Activated CD8-positive, alpha-beta memory T cell treated with anti-CD3 and anti-CD28 coated beads, Interleukin-2, amount 50 U/mL, for 24 hours (primary cell): ENCODE measurements around the gene PLCB4.

Experiments used
- DNase-seq: peaks from one replicate; pipeline ENCODE4 v3.0.0-alpha.2; 2020; ENCODE audit errors: extremely low read depth

Gene PLCB4

GRCh38 chr20:9269280-9269971 is 200.5 kb downstream of the PLCB4 start:
- DNase-seq: no peak

GRCh38 chr20:9270831-9271230 is 201.9 kb downstream of the PLCB4 start:
- DNase-seq: no peak

GRCh38 chr20:9276966-9277468 is 208.1 kb downstream of the PLCB4 start:
- no peak for DNase-seq

GRCh38 chr20:9279918-9280401 is 211.1 kb downstream of the PLCB4 start:
- no peak for DNase-seq

- no peak for DNase-seq
These were observed 211.8 kb downstream of the PLCB4 start for GRCh38 chr20:9280666-9281065.

- DNase-seq: no peak
These were observed 212.9 kb downstream of the PLCB4 start for GRCh38 chr20:9281803-9282202.

GRCh38 chr20:9285617-9286016 is 216.7 kb downstream of the PLCB4 start:
- no peak for DNase-seq

GRCh38 chr20:9286501-9287461 is 217.9 kb downstream of the PLCB4 start:
- DNase-seq: no peak

- no peak for DNase-seq
These were observed 218.9 kb downstream of the PLCB4 start for GRCh38 chr20:9287826-9288225.

GRCh38 chr20:9290331-9290730 is 221.4 kb downstream of the PLCB4 start:
- DNase-seq: no peak

- no peak for DNase-seq
These were observed 224.3 kb downstream of the PLCB4 start for GRCh38 chr20:9293145-9293544.

- no peak for DNase-seq
These were observed 225.2 kb downstream of the PLCB4 start for GRCh38 chr20:9294041-9294440.

- no peak for DNase-seq
These were observed 230.0 kb downstream of the PLCB4 start for GRCh38 chr20:9298906-9299305.

GRCh38 chr20:9300080-9300479 is 231.2 kb downstream of the PLCB4 start:
- DNase-seq: no peak

- DNase-seq: no peak
These were observed 231.6 kb downstream of the PLCB4 start for GRCh38 chr20:9300534-9300933.

GRCh38 chr20:9301129-9302090 is 232.5 kb downstream of the PLCB4 start:
- no peak for DNase-seq

- no peak for DNase-seq
These were observed 233.2 kb downstream of the PLCB4 start for GRCh38 chr20:9302091-9302462.

GRCh38 chr20:9306521-9306920 is 237.6 kb downstream of the PLCB4 start:
- no peak for DNase-seq

- DNase-seq: no peak
These were observed 239.2 kb downstream of the PLCB4 start for GRCh38 chr20:9308056-9308455.

- no peak for DNase-seq
These were observed 242.2 kb downstream of the PLCB4 start for GRCh38 chr20:9311132-9311531.

- DNase-seq: no peak
These were observed 250.9 kb downstream of the PLCB4 start for GRCh38 chr20:9319687-9320384.
